GM13977 (cell line): ENCODE measurements around the gene DHDH.

ENCODE experiments used
- DNase-seq: peaks from one replicate; pipeline ENCODE4 v3.0.0; 2012; ENCODE audit warnings: low spot score
- in situ Hi-C: fragments of 300-500 bp; cut with MboI; formaldehyde crosslinking; loops from one replicate; pipeline ENCODE4 v1.12.0; 2022; ENCODE audit warnings: low sequenced_read_pairs, low pct_unique_long_range_greater_than_20kb, mixed read lengths, inconsistent platforms; ENCODE audit not compliant: unreplicated experiment
- TF ChIP-seq, protein P1 (sequence below): IDR thresholded peaks from 2 replicates; pipeline ENCODE4 v1.5.1; 2012; ENCODE audit warnings: mild to moderate bottlenecking, control low read depth; ENCODE audit not compliant: insufficient read depth; ENCODE audit errors: extremely low read depth, missing control alignments

Gene DHDH

DNA sequence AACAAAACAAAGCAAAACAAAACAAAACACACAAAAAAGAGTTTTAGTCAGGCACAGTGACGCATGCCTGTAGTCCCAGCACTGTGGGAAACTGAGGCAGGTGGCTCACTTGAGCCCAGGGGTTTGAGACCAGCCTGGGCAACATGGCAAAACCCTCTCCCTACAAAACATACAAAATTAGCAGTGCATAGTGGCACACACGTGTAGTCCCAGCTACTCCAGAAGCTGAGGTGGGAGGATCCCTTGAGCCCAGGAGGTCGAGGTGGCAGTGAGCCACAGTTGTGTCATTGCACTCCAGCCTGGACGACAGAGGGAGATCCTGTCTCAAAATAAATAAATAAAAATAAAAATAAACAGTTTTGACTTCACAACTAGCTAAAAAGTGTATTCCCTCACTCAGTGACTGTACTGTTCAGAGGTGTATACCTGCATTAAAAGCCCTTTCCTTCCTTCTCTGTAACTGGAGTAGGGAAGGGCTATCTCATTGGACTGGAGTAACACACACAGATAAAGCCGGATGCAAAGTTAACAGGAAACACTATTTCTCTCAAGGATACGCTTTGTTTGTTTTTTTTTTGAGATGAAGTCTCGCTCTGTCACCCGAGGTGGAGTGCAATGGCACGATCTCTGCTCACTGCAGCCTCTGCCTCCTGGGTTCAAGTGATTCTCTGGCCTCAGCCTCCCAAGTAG lies 17.5 kb downstream of the DHDH start:
- DNase-seq, result no peak
- TF ChIP-seq, protein P1, sequence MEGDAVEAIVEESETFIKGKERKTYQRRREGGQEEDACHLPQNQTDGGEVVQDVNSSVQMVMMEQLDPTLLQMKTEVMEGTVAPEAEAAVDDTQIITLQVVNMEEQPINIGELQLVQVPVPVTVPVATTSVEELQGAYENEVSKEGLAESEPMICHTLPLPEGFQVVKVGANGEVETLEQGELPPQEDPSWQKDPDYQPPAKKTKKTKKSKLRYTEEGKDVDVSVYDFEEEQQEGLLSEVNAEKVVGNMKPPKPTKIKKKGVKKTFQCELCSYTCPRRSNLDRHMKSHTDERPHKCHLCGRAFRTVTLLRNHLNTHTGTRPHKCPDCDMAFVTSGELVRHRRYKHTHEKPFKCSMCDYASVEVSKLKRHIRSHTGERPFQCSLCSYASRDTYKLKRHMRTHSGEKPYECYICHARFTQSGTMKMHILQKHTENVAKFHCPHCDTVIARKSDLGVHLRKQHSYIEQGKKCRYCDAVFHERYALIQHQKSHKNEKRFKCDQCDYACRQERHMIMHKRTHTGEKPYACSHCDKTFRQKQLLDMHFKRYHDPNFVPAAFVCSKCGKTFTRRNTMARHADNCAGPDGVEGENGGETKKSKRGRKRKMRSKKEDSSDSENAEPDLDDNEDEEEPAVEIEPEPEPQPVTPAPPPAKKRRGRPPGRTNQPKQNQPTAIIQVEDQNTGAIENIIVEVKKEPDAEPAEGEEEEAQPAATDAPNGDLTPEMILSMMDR, result no peak
- in situ Hi-C loops, result loop anchor here (25.0 kb wide), 2 partner anchors 89 to 314 kb away; partner anchors contain the start of genes CA11, DBP, PLEKHA4 and PPP1R15A

DNA sequence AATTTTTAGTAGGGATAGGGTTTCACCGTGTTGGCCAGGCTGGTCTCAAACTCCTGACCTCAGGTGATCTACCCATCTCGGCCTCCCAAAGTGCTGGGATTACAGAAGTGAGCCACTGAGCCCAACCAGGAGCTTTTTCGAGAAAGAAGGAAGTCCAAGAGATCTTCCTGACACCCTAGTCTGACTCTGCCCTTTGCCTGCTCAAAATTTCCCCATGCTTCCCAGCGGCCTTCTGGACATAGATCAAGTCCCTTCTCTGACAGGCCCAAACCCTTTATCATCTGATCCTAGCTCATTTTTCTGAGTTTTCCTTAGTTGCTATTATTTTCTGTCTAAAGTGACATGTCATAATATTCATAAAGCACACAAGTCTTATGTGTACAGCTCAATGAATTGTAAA lies 19.6 kb downstream of the DHDH start:
- TF ChIP-seq, protein P1, result no peak
- in situ Hi-C loops, result loop anchor here (25.0 kb wide), 2 partner anchors 91 to 316 kb away; partner anchors contain the start of genes CA11, DBP, PLEKHA4 and PPP1R15A

DNA sequence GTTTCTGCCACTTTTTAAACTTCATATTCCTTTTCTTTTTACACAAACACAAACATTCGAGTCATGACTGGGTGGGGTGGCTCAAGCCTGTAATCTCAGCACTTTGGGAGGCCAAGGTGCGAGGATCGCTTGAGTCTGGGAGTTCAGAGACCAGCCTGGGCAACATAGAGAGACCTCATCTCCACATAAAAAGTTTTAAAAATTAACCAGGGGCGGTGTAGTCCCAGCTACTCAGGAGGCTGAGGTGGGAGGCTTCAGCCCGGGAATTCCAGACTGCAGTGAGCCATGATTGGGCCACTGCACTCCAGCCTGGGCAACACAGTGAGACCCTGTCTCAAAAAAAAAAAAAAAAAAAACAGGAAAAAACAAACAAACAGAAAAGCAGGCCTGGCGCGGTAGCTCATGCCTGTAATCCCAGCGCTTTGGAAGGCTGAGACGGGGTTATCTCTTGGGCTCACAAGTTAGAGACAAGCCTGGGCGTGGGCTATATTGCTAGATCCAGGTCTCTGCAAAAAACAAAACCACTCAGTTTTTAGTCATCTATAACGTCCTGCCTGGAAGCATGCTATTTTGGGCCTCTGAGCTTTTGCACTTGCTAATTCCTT lies 20.6 kb downstream of the DHDH start:
- in situ Hi-C loops, result loop anchor here (25.0 kb wide), 2 partner anchors 92 to 317 kb away; partner anchors contain the start of genes CA11, DBP, PLEKHA4 and PPP1R15A
- no peak for DNase-seq
- TF ChIP-seq, protein P1, result no peak

More for the DNA sequence above, 19.6 kb downstream of the DHDH start:
- DNase-seq, result no peak

DNA sequence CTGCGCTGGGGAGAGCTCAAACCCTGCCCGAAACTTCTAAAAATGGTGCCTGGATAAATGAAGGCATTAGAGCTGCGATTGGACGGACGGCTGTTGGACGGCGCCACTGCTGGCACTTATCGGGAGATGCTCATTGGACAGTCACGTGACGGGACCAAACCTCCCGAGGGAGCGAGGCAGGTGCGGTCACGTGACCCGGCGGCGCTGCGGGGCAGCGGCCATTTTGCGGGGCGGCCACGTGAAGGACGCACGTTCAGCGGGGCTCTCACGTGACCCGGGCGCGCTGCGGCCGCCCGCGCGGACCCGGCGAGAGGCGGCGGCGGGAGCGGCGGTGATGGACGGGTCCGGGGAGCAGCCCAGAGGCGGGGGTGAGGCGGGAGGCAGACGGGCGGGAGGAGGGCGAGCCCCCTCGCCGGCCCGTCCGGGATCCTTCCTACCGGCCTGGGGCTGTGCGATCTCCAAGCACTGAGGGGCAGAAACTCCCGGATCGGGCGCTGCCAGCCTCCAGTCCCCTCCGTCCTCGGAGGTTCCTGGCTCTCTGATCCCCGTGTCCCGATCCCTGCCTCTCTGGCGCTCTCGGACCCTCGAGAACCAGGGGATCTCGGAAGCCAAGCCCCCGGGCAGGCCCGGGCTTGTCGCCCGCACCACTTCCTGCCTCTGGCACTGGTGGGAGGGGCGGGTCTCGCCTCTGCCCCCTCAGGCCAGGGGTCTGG lies 21.3 kb downstream of the DHDH start, which contains the start of gene BAX:
Gene BAX (plus strand): TSS at position 281 of the 713 bp plus-strand sequence. CDS start 54 bp downstream, at position 335.
- in situ Hi-C loops, result loop anchor here (25.0 kb wide), 2 partner anchors 92 to 317 kb away; partner anchors contain the start of genes CA11, DBP, PLEKHA4 and PPP1R15A
- TF ChIP-seq, protein P1, result no peak

DNA sequence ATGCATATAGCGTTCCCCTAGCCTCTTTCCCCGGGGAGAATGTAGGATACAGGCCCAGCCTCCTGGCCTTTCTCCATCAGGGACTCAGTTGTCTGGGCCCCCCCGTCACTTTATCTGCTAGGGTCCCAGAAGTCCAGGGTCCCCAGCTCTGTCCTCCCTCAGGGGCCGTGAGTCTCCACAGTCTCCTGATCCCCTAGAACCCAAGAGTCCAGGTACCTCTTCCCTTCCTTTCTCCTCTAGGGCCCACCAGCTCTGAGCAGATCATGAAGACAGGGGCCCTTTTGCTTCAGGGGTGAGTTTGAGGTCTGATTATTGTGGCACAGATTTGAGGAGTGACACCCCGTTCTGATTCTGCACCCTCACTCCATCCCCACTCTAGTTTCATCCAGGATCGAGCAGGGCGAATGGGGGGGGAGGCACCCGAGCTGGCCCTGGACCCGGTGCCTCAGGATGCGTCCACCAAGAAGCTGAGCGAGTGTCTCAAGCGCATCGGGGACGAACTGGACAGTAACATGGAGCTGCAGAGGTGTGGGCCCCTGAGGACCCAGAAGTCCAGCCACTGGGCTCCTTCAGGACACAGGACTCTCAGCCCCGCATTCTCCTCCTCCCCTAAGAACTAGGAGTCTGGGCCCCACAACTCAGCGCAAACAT lies 21.9 kb downstream of the DHDH start:
- no peak for DNase-seq
- in situ Hi-C loops, result loop anchor here (25.0 kb wide), 2 partner anchors 93 to 318 kb away; partner anchors contain the start of genes CA11, DBP, PLEKHA4 and PPP1R15A

More for the DNA sequence above, 21.3 kb downstream of the DHDH start, which contains the start of gene BAX:
- DNase-seq, result peak; percentile 98

More for the DNA sequence above, 21.9 kb downstream of the DHDH start:
- TF ChIP-seq, protein P1, result no peak
